Vagina (tissue), 2 donors: ENCODE data around the gene ADAMTS19. TPM values are rescaled to one million over a fixed set of nuclear protein-coding genes. Genes with fewer than 3 reads are reported as not detected.
"Not testable (repeated sequence)": the region's sequence is repeated elsewhere in the genome, so short reads cannot be mapped to it uniquely, and the experiment has no call there.

Source experiments
- DNase-seq, 2 donors: peaks; one replicate each; pipeline ENCODE4 v3.0.0-alpha.2; 2017; ENCODE audit errors: extremely low spot score in 2 of 2
- H3K27ac ChIP-seq: fragments of 200-600 bp; sonication (generic); one replicate; pipeline ENCODE4 v1.5.1; 2019
- H3K27me3 ChIP-seq: fragments of 200-600 bp; sonication (generic); one replicate; pipeline ENCODE4 v1.5.1; 2019
- H3K36me3 ChIP-seq, 2 donors: fragments of 200-600 bp; sonication (generic); one replicate each; pipeline ENCODE4 v1.5.1; 2017 to 2019
- H3K4me1 ChIP-seq: fragments of 200-600 bp; sonication (generic); one replicate; pipeline ENCODE4 v1.5.1; 2019
- H3K4me3 ChIP-seq, 2 donors: fragments of 200-600 bp; sonication (generic); 1 replicate in 1 of 2; 2 replicates in 1 of 2; pipeline ENCODE4 v1.5.1; 2016 to 2019
- H3K9me3 ChIP-seq: fragments of 200-600 bp; sonication (generic); one replicate; pipeline ENCODE4 v1.5.1; 2019
- CTCF ChIP-seq, 3 experiments: fragments of 450-650 bp in 2 of 3; fragments of 200-600 bp in 1 of 3; sonication (generic) in 1 of 3; IDR thresholded peaks; one replicate each; pipeline ENCODE4 v1.5.1; 2017 to 2019; ENCODE audit warnings: antibody characterized with exemption in 3 of 3, mild to moderate bottlenecking in 2 of 3, moderate library complexity in 2 of 3
- POLR2A ChIP-seq, 2 donors: fragments of 450-650 bp; IDR thresholded peaks; one replicate each; pipeline ENCODE4 v1.6.1; 2017; ENCODE audit warnings: antibody characterized with exemption in 2 of 2, mild to moderate bottlenecking in 2 of 2, moderate library complexity in 2 of 2
- POLR2AphosphoS5 ChIP-seq, 2 donors: sonication (generic); formaldehyde crosslinking; IDR thresholded peaks; one replicate each; pipeline ENCODE4 v1.9.0; 2017; ENCODE audit warnings: antibody characterized with exemption in 2 of 2, mild to moderate bottlenecking in 2 of 2, low read depth in 1 of 2; ENCODE audit not compliant: insufficient read depth in 1 of 2
- intact Hi-C: fragments of 100-400 bp; cut with DNase I; formaldehyde crosslinking; loops from one replicate; pipeline ENCODE4 v1.15.1; 2023
- total RNA-seq: library from RNA; depleted of rRNA; stranded (reverse); fragments of >200 nt; gene quantifications from one replicate; pipeline ENCODE4 v1.2.3, GENCODE V29; 2016

Gene ADAMTS19
- total RNA-seq, 1 donor from 2014 or later, result 1.7 TPM

DNA sequence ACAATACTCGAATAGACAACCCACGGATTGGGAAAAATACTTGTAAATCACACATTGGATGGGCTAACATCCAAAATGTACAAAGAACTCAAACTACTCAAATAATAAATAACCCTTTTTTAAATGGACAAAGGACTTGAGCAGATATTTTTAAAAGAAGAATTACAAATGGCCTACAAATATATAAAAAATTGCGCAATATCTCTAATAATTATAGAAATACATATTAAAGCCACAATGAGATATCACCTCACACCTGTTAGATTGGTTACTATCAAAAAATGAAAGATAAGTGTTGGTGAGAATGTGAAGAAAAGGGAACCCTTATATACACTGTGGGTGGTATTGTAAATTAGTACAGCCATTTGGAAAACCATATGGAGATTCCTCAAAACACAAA lies 40.8 kb upstream of the ADAMTS19 start:
- intact Hi-C loops, result no loop called here
- TF ChIP-seq CTCF (IDR thresholded peaks at IDR 0.05), result no peak
- no peak for TF ChIP-seq POLR2AphosphoS5 (IDR thresholded peaks at IDR 0.05; ENCODE audit: insufficient read depth in 1 of 2, low read depth in 1 of 2)
- TF ChIP-seq POLR2A (IDR thresholded peaks at IDR 0.05), result no peak
- Histone ChIP-seq H3K4me1 (no peaks in the 10 kb centered on the region), H3K27me3 (no peaks in the 10 kb centered on the region), H3K27ac (no peak overlapping the region), H3K36me3 (no peaks in the 10 kb centered on the region), H3K4me3 (no peak overlapping the region), H3K9me3 (no peaks in the 10 kb centered on the region)
- DNase-seq, result no peak

DNA sequence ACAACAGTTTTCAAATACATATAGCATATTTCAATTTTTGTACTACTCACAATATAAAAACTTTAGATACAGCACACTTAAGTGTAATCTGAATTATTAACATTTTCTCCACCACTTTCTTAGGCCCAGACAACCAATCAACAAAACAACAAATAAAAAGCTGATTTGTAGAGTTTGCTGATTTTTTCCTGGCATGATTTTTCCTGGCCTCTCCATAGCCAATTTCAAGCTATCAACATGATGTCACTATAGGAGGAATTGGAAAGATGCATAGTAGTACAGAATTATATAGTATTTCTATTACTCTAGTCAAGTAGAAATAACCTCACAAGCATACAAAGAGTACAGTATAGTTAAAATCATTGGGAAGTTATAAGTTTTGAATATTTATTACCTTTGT lies 35.1 kb upstream of the ADAMTS19 start:
- Histone ChIP-seq H3K9me3 (no peaks in the 10 kb centered on the region), H3K4me3 (no peak overlapping the region), H3K36me3 (no peaks in the 10 kb centered on the region), H3K27me3 (no peaks in the 10 kb centered on the region), H3K4me1 (no peaks in the 10 kb centered on the region), H3K27ac (no peak overlapping the region)
- intact Hi-C loops, result no loop called here
- no peak for DNase-seq
- no peak for TF ChIP-seq POLR2A (IDR thresholded peaks at IDR 0.05)

- Histone ChIP-seq H3K36me3 (no peaks in the 10 kb centered on the region), H3K4me1 (no peaks in the 10 kb centered on the region), H3K9me3 (no peaks in the 10 kb centered on the region), H3K27ac (no peak overlapping the region), H3K4me3 (no peak overlapping the region), H3K27me3 (no peaks in the 10 kb centered on the region)
- intact Hi-C loops, result loop anchor here (1.0 kb wide), 1 partner anchor 31 kb away; no protein-coding TSS in a partner anchor
- no peak for DNase-seq
- no peak for TF ChIP-seq CTCF (IDR thresholded peaks at IDR 0.05)
- TF ChIP-seq POLR2A (IDR thresholded peaks at IDR 0.05), result no peak
- no peak for TF ChIP-seq POLR2AphosphoS5 (IDR thresholded peaks at IDR 0.05; ENCODE audit: insufficient read depth in 1 of 2, low read depth in 1 of 2)
Observed at GRCh38 chr5:129426071-129426470, 34.0 kb upstream of the ADAMTS19 start.

GRCh38 chr5:129428636-129429035 lies 31.5 kb upstream of the ADAMTS19 start:
- H3K36me3 ChIP-seq, H3K27ac ChIP-seq, H3K27me3 ChIP-seq, H3K4me1 ChIP-seq, DNase-seq, intact Hi-C loops, H3K4me3 ChIP-seq, H3K9me3 ChIP-seq: not testable (repeated sequence)

- no peaks in the 10 kb centered on the region for H3K36me3 ChIP-seq
- H3K4me1 ChIP-seq, result no peaks in the 10 kb centered on the region
- no peaks in the 10 kb centered on the region for H3K27me3 ChIP-seq
- no peak overlapping the region for H3K4me3 ChIP-seq
- H3K9me3 ChIP-seq, result no peaks in the 10 kb centered on the region
- intact Hi-C loops, result no loop called here
- no peak for DNase-seq
- no peak overlapping the region for H3K27ac ChIP-seq
- no peak for TF ChIP-seq CTCF (IDR thresholded peaks at IDR 0.05)
- no peak for TF ChIP-seq POLR2A (IDR thresholded peaks at IDR 0.05)
- TF ChIP-seq POLR2AphosphoS5 (IDR thresholded peaks at IDR 0.05; ENCODE audit: insufficient read depth in 1 of 2, low read depth in 1 of 2), result no peak
Observed at GRCh38 chr5:129431406-129431805, 28.7 kb upstream of the ADAMTS19 start.

GRCh38 chr5:129438322-129438721 lies 21.8 kb upstream of the ADAMTS19 start:
- no peak for DNase-seq
- H3K27ac ChIP-seq, result no peak overlapping the region
- TF ChIP-seq POLR2A (IDR thresholded peaks at IDR 0.05), result no peak
- no peak for TF ChIP-seq POLR2AphosphoS5 (IDR thresholded peaks at IDR 0.05; ENCODE audit: insufficient read depth in 1 of 2, low read depth in 1 of 2)
- no peak for TF ChIP-seq CTCF (IDR thresholded peaks at IDR 0.05)
- no peaks in the 10 kb centered on the region for H3K4me1 ChIP-seq
- intact Hi-C loops, result no loop called here
- H3K27me3 ChIP-seq, result no peaks in the 10 kb centered on the region
- no peak overlapping the region for H3K4me3 ChIP-seq
- no peaks in the 10 kb centered on the region for H3K9me3 ChIP-seq
- no peaks in the 10 kb centered on the region for H3K36me3 ChIP-seq
